HG03442 (cell line): ENCODE measurements around the gene HPN.
"Not testable (repeated sequence)": the region's sequence is repeated elsewhere in the genome, so short reads cannot be mapped to it uniquely, and the experiment has no call there.

ENCODE experiments used
- ATAC-seq: cut with Tn5 transposase; IDR thresholded peaks from one replicate; pipeline ENCODE4 v1.9.1; 2021; ENCODE audit warnings: mild to moderate bottlenecking, moderate library complexity; ENCODE audit not compliant: unreplicated experiment

Gene HPN

DNA sequence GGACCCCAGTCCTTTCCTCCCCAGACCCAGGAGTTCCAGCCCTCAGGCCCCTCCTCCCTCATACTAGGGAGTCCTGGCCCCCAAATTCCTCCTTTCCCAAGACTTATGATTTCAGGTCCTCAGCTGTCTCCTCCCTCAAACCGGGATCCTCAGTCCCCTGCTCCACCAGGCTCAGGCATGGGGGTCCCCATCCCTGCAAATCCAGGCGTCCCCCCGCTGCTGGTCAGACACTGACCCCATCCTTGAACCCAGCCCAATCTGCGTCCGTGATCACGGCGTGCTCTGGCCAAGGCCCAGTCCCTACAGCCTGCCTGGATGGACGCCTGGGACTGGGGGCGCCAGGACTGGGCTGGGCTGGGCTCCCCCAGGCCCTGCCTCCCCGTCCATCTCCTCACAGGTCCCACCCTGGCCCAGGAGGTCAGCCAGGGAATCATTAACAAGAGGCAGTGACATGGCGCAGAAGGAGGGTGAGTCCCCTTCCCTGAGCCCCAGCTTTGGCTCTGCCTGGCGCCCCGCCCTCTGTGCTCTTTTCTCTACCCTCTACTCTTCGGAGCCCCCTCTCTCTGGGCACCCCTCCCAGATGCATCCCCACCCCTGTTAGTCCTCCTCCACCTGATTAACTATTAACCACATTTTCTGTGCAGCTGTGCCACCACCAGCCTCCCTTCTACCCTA, 672 bp downstream of the HPN start:
- no peak for ATAC-seq

GRCh38 chr19:35042954-35043604, 1.6 kb downstream of the HPN start:
- ATAC-seq: no peak

- ATAC-seq: no peak
Observed at GRCh38 chr19:35043906-35044305, 2.4 kb downstream of the HPN start.

GRCh38 chr19:35044317-35045117, 3.0 kb downstream of the HPN start:
- no peak for ATAC-seq

DNA sequence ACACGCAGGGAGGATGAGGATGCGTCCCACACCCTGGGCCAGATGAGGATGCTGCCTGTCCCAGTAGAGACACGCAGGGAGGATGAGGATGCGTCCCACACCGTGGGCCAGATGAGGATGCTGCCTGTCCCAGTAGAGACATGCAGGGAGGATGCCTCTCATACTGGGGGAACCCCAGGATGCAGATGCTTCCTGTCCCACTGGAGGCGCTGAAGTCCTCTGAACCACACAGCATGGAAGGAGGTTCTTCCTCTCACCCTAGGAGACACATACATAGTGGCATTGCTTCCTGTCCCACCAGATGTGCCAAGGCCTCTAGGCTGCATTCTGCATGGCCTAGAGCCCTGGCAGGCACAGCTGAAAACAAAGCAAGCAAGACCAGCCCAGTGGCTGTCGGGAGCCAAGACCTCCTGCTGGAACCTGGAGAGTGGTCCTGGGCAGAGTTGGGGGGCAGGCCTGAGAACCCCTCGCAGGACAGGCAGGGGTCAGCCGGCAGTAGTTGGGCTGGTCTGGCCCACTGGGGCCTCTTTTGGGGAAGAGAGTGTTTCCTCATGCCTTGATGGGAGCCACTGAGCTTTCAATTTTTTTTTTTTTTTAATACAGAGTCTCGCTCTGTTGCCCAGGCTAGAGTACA, 4.3 kb downstream of the HPN start:
- ATAC-seq: peak; percentile 49

GRCh38 chr19:35046461-35046860, 4.9 kb downstream of the HPN start:
- ATAC-seq: no peak

- no peak for ATAC-seq
Observed at GRCh38 chr19:35048911-35049411, 7.4 kb downstream of the HPN start.

DNA sequence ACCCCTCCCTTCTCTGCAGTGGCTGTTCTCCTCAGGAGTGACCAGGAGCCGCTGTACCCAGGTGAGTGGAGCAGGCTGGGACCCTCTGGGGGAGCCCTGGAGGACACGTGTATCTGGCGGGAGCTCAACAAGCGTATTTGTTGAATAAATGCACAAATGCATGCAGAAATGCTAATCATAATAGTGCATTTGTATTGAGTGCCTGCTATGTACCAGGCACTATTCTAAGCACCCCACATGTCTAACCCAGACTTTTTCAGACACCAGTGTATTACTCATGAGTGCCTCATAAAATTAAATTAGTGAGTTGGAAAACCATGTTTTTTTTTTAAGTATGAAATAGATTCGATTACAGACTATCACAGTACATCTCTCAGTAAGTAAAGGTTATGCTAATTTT, 7.9 kb downstream of the HPN start:
- ATAC-seq: no peak

GRCh38 chr19:35050662-35051061, 9.1 kb downstream of the HPN start:
- not testable (repeated sequence) for ATAC-seq

DNA sequence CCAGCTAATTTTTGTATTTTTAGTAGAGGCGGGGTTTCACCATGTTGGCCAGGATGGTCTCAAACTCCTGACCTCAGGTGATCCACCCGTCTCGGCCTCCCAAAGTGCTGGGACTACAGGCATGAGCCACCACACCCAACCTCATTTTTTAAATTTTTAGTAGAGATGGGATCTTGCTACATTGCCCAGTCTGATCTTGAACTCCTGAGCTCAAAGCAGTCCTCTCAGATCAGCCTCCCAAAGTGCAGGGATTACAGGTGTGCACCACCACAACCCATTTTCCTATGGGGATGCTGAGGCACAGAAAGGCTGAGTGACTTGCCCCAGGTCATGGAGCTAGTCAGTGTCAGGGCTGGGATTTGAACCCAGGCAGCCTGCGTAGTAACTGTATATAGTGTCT, 9.7 kb downstream of the HPN start:
- not testable (repeated sequence) for ATAC-seq

DNA sequence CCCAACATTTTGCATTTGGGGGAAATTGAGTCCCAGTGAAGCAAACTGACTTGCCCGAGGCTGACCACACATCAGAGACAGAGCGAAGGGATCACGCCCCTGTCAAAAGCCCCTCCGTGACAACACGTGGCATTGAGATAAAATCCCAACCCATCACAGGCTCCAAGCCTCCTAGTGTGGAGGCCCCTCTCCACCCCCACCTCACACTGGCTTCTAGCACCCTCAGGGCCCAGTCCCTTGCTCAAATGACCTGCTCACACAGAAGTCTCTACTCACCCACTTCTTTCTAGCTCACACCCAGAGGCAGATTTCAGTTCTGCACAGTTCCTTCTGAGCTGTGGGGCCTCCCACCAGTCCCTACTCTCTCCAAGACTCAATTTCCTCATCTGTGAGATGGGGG, 10.3 kb downstream of the HPN start:
- no peak for ATAC-seq

- no peak for ATAC-seq
Observed at GRCh38 chr19:35052599-35053190, 11.2 kb downstream of the HPN start.

DNA sequence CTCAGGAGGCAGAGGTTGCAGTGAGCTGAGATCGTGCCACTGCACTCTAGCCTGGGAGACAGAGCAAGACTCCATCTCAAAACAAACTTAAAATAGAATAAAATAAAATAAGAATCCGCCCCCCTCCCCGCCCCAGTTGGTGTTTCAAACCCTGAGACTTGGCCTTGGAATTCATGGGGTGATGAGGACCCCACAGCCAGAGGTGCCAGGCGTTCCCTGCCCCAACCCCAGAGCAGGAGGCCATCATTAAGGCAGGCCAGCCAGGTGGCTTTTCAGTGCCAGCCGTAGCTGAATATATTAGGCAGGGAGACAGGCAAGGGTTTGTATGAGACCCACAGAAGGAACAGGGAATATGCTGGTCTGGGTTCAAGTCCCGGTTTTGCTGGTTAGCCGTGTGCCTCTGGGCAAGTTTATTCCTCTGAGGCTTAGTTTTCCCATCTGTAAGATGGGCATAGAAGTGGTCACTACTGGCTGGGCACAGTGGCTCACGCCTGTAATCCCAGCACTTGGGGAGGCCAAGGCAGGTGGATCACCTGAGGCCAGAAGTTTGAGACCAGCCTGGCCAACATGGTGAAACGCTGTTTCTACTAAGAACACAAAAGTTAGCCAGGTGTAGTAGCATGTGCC, 12.3 kb downstream of the HPN start:
- no peak for ATAC-seq

- ATAC-seq: no peak
Observed at GRCh38 chr19:35054626-35055025, 13.1 kb downstream of the HPN start.

DNA sequence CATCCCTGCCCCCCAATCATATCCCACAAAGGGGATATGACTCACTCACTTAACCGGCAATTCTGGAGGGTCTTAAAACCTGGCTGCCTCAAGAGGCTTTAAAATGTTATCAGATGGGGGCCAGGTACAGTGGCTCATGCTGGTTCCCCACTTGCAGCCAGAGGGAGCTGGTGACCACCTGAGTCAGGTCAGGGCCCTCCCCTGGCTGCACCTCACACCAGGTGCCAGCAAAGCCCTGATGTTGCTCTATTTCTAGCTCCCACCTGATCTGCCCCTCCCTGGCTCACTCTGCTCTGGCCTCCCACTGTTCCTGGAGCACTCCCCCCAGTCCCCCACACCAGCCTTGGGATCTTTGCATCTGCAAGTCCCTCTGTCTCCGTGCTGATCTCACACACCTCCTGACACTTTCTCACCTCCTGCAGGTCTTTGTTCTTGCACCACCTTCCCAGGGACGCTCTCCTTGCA, 14.2 kb downstream of the HPN start:
- no peak for ATAC-seq

- no peak for ATAC-seq
Observed at GRCh38 chr19:35056513-35057063, 15.1 kb downstream of the HPN start.

DNA sequence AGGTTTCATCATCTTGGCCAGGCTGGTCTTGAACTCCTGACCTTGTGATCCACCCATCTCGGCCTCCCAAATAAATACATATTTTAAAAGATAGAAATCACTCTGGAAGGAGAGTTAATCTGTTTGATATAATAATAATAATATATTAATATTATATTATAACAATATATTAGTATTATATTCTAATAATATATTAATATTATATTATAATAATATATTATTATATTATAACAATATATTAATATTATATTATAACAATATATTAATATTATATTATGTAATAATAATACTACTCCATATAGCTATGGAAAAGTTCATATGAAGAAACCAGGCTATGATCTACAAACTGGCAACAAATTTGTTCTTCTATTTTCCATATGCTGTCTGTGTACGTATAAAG, 16.8 kb downstream of the HPN start:
- no peak for ATAC-seq

GRCh38 chr19:35059006-35059798, 17.7 kb downstream of the HPN start:
- no peak for ATAC-seq

DNA sequence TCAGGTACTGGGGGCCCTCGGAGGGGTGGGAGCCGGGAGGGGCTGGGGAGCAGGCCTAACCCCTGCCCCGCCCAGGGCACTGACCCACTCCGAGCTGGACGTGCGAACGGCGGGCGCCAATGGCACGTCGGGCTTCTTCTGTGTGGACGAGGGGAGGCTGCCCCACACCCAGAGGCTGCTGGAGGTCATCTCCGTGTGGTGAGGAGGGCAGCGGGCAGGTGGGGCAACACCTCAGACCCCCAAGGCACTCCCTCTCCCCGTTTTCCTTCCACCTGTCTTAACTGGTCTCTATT, 18.2 kb downstream of the HPN start:
- no peak for ATAC-seq
